Ascending aorta (tissue), 2 donors: Measurements from ENCODE around the gene DOCK3. TPM values are rescaled to one million over a fixed set of nuclear protein-coding genes. Genes with fewer than 3 reads are reported as not detected.

ENCODE experiments used
- DNase-seq, 2 donors: peaks; one replicate each; pipeline ENCODE4 v3.0.0-alpha.2; 2019; ENCODE audit warnings: low spot score in 2 of 2
- H3K27ac ChIP-seq, 2 donors: fragments of 200-600 bp; sonication (generic); one replicate each; pipeline ENCODE4 v1.5.1; 2016 to 2017; ENCODE audit warnings: mild to moderate bottlenecking in 1 of 2
- H3K27me3 ChIP-seq: fragments of 200-600 bp; sonication (generic); one replicate; pipeline ENCODE4 v1.5.1; 2017
- H3K36me3 ChIP-seq, 2 donors: fragments of 200-600 bp; sonication (generic); one replicate each; pipeline ENCODE4 v1.5.1; 2016
- H3K4me1 ChIP-seq, 2 donors: fragments of 200-600 bp; sonication (generic); one replicate each; pipeline ENCODE4 v1.5.1; 2016 to 2017; ENCODE audit warnings: mild to moderate bottlenecking in 1 of 2
- H3K4me3 ChIP-seq, 2 donors: fragments of 200-600 bp; sonication (generic); one replicate each; pipeline ENCODE4 v1.5.1; 2016 to 2017; ENCODE audit warnings: mild to moderate bottlenecking in 1 of 2
- H3K9me3 ChIP-seq, 2 donors: fragments of 200-600 bp; sonication (generic); one replicate each; pipeline ENCODE4 v1.5.1; 2016
- intact Hi-C: fragments of 100-400 bp; cut with DNase I; formaldehyde crosslinking; loops from one replicate; pipeline ENCODE4 v1.15.1; 2023
- total RNA-seq: library from RNA; depleted of rRNA; stranded (reverse); fragments of >200 nt; gene quantifications from one replicate; pipeline ENCODE4 v1.1.0, GENCODE V29; 2016
- TF ChIP-seq, protein P1 (sequence below), 3 experiments: fragments of 200-600 bp in 2 of 3; fragments of 450-650 bp in 1 of 3; sonication (generic) in 2 of 3; IDR thresholded peaks; one replicate each; pipeline ENCODE4 v1.5.1; 2016 to 2019; ENCODE audit warnings: antibody characterized with exemption in 3 of 3, mild to moderate bottlenecking in 1 of 3, moderate library complexity in 1 of 3

DOCK3 gene
- total RNA-seq, 1 donor from 2014 or later: 3.9 TPM

DNA sequence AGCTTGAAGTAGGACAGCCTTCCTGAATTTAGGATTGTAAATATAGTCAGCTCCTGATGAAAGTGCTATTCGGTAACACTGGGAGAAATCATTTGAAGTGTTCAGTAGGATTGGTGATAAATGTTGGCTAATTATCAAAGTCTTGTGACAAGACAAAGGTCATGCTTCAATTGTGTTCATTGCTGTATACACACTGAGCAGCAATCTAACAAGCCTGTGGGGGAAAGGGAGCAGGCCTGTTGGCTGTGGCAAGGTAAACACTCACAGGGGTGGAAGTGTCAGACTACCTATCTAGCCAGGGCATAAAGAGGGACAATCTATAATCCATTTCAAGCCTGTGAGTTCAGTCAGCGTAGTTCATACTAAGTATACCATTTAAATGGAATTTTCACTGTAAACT lies 599.3 kb downstream of the DOCK3 start:
- TF ChIP-seq, protein P1, sequence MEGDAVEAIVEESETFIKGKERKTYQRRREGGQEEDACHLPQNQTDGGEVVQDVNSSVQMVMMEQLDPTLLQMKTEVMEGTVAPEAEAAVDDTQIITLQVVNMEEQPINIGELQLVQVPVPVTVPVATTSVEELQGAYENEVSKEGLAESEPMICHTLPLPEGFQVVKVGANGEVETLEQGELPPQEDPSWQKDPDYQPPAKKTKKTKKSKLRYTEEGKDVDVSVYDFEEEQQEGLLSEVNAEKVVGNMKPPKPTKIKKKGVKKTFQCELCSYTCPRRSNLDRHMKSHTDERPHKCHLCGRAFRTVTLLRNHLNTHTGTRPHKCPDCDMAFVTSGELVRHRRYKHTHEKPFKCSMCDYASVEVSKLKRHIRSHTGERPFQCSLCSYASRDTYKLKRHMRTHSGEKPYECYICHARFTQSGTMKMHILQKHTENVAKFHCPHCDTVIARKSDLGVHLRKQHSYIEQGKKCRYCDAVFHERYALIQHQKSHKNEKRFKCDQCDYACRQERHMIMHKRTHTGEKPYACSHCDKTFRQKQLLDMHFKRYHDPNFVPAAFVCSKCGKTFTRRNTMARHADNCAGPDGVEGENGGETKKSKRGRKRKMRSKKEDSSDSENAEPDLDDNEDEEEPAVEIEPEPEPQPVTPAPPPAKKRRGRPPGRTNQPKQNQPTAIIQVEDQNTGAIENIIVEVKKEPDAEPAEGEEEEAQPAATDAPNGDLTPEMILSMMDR (IDR thresholded peaks at IDR 0.05): no peak
- intact Hi-C loops: no loop called here
- no peak for DNase-seq
- Histone ChIP-seq H3K27me3 (no peaks in the 10 kb centered on the region), H3K27ac (no peak overlapping the region), H3K36me3 (no peaks in the 10 kb centered on the region), H3K9me3 (no peaks in the 10 kb centered on the region), H3K4me1 (no peaks in the 10 kb centered on the region), H3K4me3 (no peak overlapping the region)

DNA sequence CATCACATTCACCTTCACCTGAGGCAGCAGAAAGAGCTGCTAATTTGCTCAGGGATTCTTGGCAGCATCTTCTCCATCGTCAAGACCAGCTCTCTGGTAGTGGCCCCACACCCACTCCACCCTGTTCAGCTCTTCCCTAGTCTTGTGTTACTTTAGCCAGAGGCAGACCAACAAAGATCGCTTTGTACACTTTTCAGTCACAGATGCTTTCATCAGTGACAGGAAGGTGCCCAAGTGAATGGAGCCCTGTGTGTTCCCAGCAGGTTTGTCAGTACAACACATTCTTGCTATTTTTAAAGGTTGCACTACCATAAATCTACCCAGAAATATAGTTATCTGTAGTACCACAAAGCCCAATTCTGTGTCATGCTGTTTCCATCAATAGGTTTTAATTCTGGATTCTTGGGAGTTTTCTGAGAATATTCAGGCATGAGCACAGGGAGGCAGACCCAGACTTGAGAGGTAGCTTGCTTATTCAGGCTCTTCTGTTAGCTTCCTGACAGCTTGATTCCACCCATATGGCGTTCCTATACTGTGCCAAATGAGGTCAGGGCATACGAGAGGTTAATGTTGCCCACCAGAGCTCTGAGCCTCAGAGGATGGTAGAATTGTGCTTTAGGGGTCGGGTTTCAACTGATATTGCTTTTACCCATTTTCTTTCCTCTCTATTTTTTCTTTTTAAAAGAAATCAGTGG lies 600.5 kb downstream of the DOCK3 start:
- DNase-seq: no peak
- TF ChIP-seq, protein P1 (IDR thresholded peaks at IDR 0.05): no peak
- Histone ChIP-seq H3K27ac (no peak overlapping the region), H3K4me1 (no peaks in the 10 kb centered on the region), H3K4me3 (no peak overlapping the region), H3K9me3 (no peaks in the 10 kb centered on the region), H3K36me3 (no peaks in the 10 kb centered on the region), H3K27me3 (no peaks in the 10 kb centered on the region)
- intact Hi-C loops: no loop called here

DNA sequence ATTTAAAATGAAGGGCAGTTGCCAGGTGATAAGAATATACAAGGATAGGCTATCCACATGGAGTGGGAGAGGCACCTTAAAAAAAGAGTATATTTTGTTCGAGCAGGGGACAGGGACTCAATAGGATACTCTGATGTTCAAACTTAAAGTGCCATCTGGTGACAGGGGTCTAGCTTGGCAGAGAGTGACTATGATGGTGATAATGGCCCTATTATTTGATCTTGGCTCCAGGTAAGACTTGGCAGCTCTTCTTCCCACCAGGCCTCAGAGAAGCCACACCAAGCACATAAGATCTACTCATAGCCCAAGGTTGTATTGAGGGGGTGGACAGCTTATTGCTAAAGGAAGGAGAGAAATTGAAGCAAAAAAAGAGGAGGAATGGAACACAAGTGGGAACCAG lies 601.3 kb downstream of the DOCK3 start:
- Histone ChIP-seq H3K27ac (no peak overlapping the region), H3K4me1 (no peaks in the 10 kb centered on the region), H3K9me3 (no peaks in the 10 kb centered on the region), H3K36me3 (no peaks in the 10 kb centered on the region), H3K4me3 (no peak overlapping the region), H3K27me3 (no peaks in the 10 kb centered on the region)
- DNase-seq: no peak
- intact Hi-C loops: no loop called here
- TF ChIP-seq, protein P1 (IDR thresholded peaks at IDR 0.05): no peak

DNA sequence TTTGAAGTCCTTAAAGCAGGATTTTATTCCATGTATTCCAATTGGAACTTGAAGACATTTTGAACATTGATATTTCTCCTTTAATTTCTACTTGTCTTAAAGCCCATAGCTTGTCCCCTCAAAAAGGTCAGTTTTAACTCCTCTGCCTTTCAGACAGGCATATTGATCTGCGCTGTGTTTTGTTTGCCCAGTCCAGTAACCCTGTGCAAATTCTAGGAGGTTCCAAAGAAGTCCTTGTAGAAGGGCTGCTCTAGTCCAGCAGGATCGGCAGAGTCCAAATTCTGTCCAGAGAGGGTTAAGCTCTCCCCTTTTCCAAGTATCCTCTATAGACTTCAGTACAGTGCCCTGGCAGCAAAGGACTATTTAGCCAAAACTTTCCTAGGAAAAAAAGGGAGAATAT lies 604.7 kb downstream of the DOCK3 start:
- TF ChIP-seq, protein P1 (IDR thresholded peaks at IDR 0.05): no peak
- DNase-seq: no peak
- Histone ChIP-seq H3K4me3 (no peak overlapping the region), H3K9me3 (no peaks in the 10 kb centered on the region), H3K4me1 (no peaks in the 10 kb centered on the region), H3K27ac (no peak overlapping the region), H3K36me3 (no peaks in the 10 kb centered on the region), H3K27me3 (no peaks in the 10 kb centered on the region)
- intact Hi-C loops: no loop called here

DNA sequence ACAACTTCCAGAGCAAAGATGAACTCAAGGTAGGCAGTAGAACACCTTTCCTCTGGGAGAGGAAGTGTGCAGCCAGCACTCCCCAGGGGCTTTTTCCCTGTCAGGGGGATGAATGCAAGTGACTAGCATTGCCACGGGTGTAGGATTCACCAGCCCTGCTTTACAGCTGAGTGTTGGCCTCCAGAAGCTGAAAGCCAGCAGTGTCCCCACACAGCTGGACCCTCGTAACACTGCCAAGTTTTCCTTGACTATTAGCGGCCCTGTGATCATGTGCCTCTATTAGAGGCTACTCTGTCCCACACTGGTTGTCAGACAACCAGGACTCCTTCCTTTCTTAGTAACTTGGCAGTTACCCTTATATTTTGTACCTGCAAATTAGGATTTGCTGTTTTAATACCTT lies 605.4 kb downstream of the DOCK3 start:
- intact Hi-C loops: no loop called here
- TF ChIP-seq, protein P1 (IDR thresholded peaks at IDR 0.05): no peak
- H3K9me3 ChIP-seq: no peaks in the 10 kb centered on the region
- H3K4me3 ChIP-seq: no peak overlapping the region
- DNase-seq: no peak
- no peaks in the 10 kb centered on the region for H3K36me3 ChIP-seq
- no peak overlapping the region for H3K27ac ChIP-seq
- no peaks in the 10 kb centered on the region for H3K4me1 ChIP-seq
- H3K27me3 ChIP-seq: no peaks in the 10 kb centered on the region

DNA sequence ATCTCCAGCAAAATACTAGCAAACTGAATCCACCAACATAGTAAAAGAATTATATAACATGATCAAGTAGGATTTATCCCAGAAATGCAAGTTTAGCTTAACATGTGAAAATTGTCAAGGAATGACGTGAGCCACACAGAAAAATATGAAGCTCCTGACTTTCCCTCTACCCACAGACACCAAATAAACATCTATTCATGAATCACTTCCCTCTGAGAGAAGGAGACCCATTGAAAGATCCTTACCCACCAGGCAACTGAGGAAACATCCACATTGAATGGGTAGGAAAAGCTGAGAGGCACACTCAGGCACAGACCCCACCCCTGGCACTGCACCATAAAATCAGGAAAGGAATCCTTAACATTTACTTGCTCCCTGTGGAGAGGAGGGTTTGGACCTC lies 608.2 kb downstream of the DOCK3 start:
- no peaks in the 10 kb centered on the region for H3K4me1 ChIP-seq
- DNase-seq: no peak
- H3K9me3 ChIP-seq: peaks cover 0 to 13% of the 10 kb centered on the region in 2 donors
- TF ChIP-seq, protein P1 (IDR thresholded peaks at IDR 0.05): no peak
- no peak overlapping the region for H3K4me3 ChIP-seq
- H3K27me3 ChIP-seq: no peaks in the 10 kb centered on the region
- intact Hi-C loops: no loop called here
- H3K27ac ChIP-seq: no peak overlapping the region
- no peaks in the 10 kb centered on the region for H3K36me3 ChIP-seq
